NB4 (cell line): Measurements from ENCODE around the gene DAGLA.
A peak's percentile ranks its signal among the peaks of the same experiment; 100 is the strongest.

ENCODE experiments used
- DNase-seq: peaks from one replicate; pipeline ENCODE4 v3.0.0; 2010; ENCODE audit warnings: low read depth
- H3K4me3 ChIP-seq: one replicate; pipeline ENCODE4 v1.5.1; 2011; ENCODE audit warnings: mild to moderate bottlenecking, low read depth, low read length, moderate library complexity
- CTCF ChIP-seq: IDR thresholded peaks from one replicate; pipeline ENCODE4 v1.5.1; 2012; ENCODE audit warnings: low read depth, low read length
- MAX ChIP-seq: IDR thresholded peaks from 2 replicates; pipeline ENCODE4 v1.6.1; 2011; ENCODE audit warnings: low read depth, low read length
- MYC ChIP-seq: IDR thresholded peaks from 2 replicates; pipeline ENCODE4 v1.6.1; 2011; ENCODE audit warnings: low read depth, low read length
- POLR2A ChIP-seq: IDR thresholded peaks from 2 replicates; pipeline ENCODE4 v1.6.1; 2011; ENCODE audit warnings: mild to moderate bottlenecking; ENCODE audit not compliant: insufficient read length; ENCODE audit errors: extremely low read depth

The DAGLA gene

GRCh38 chr11:61766353-61766841 lies 86.2 kb downstream of the DAGLA start:
- no peak for DNase-seq
- TF ChIP-seq POLR2A (no peak), MYC (no peak), CTCF (no peak), MAX (no peak)
- H3K4me3 ChIP-seq, result no peak overlapping the region

- H3K4me3 ChIP-seq, result no peak overlapping the region
- TF ChIP-seq POLR2A, result no peak
- TF ChIP-seq MAX, result no peak
- TF ChIP-seq CTCF, result no peak
- no peak for TF ChIP-seq MYC
- DNase-seq, result no peak
These were observed 88.3 kb downstream of the DAGLA start for GRCh38 chr11:61768376-61769076.

GRCh38 chr11:61769169-61769920 lies 89.2 kb downstream of the DAGLA start:
- no peak overlapping the region for H3K4me3 ChIP-seq
- TF ChIP-seq CTCF (peak; percentile 7), POLR2A (no peak), MYC (no peak), MAX (no peak)
- no peak for DNase-seq

- H3K4me3 ChIP-seq, result no peak overlapping the region
- no peak for DNase-seq
- TF ChIP-seq CTCF, result no peak
- no peak for TF ChIP-seq POLR2A
- TF ChIP-seq MYC, result no peak
- TF ChIP-seq MAX, result no peak
These were observed 89.9 kb downstream of the DAGLA start for GRCh38 chr11:61769946-61770683.

- no peak overlapping the region for H3K4me3 ChIP-seq
- TF ChIP-seq MAX (no peak), POLR2A (no peak), CTCF (no peak)
- peak; percentile 32 for DNase-seq
These were observed 91.2 kb downstream of the DAGLA start for GRCh38 chr11:61771195-61771894.
